ENCODE data around the gene LARGE1. TPM values are rescaled to one million over a fixed set of nuclear protein-coding genes. Genes with fewer than 3 reads are reported as not detected.

The LARGE1 gene
- total and polyA plus RNA-seq, 2 of the 4 experiments (the other 2 are of a cell fraction) = 6.2 to 12.4 TPM

- no peak overlapping the region for H2AK9ac ChIP-seq (replicated peaks; ENCODE audit: low read depth, low read length, poor library complexity)
- BruUV-seq (replicated peaks) = no TSS peak
- no peak overlapping the region for H3K27ac ChIP-seq (ENCODE audit: insufficient read depth, low read length)
- no peak for ATAC-seq (ENCODE audit: low read depth)
- no peak overlapping the region for H3K14ac ChIP-seq (replicated peaks; ENCODE audit: low read depth, low read length)
- H4K91ac ChIP-seq (ENCODE audit: insufficient read depth, low read depth, low read length) = no peak overlapping the region
- in situ Hi-C loops (cut with MboI; ENCODE audit: low sequenced_read_pairs) (no loop called here), dilution Hi-C loops (cut with HindIII; ENCODE audit: low sequenced_read_pairs, unreplicated experiment) (no loop called here), intact Hi-C loops (cut with micrococcal nuclease) (no loop called here)
- H2BK5ac ChIP-seq (ENCODE audit: low read depth, low read length, poor library complexity, severe bottlenecking) = no peak overlapping the region
- H3K4me2 ChIP-seq (ENCODE audit: low read depth, low read length) = no peak overlapping the region
- POLR2A ChIA-PET (ENCODE audit: unreplicated experiment) = no interaction called here
- CTCF ChIA-PET = no interaction called here
- no peak overlapping the region for H2BK120ac ChIP-seq (ENCODE audit: low read depth, low read length)
- H3K18ac ChIP-seq (ENCODE audit: low read depth, low read length) = no peak overlapping the region
- no peak overlapping the region for H3K4ac ChIP-seq (ENCODE audit: low read depth, low read length)
- no peak overlapping the region for H4K8ac ChIP-seq (ENCODE audit: low read depth in 2 of 2, low read length in 2 of 2)
- H3K4me3 ChIP-seq (ENCODE audit: insufficient read depth, low read depth, low read length) = no peak overlapping the region
- H3K56ac ChIP-seq (ENCODE audit: extremely low read depth, insufficient read depth, low read length) = no peak overlapping the region
- no peak overlapping the region for H3K9ac ChIP-seq (ENCODE audit: low read depth, low read length)
- 0 out of 2 replicates have a peak, but pooled peaks cover 5% of the 10 kb centered on the region for H3K36me3 ChIP-seq (ENCODE audit: control insufficient read depth, insufficient read depth, low read length)
- H2AFZ ChIP-seq (replicated peaks; ENCODE audit: low read length, poor library complexity) = no peak overlapping the region
- H4K20me1 ChIP-seq (ENCODE audit: insufficient read depth, low read length) = peaks cover 4% of the 10 kb centered on the region; the same call in 1 of the 2 replicates
- no peaks in the 10 kb centered on the region for H3K79me1 ChIP-seq (ENCODE audit: low read depth in 1 of 2, low read length in 2 of 2)
- H3K9me3 ChIP-seq (ENCODE audit: control insufficient read depth, insufficient read depth, low read length) = no peaks in the 10 kb centered on the region
- no peak overlapping the region for H2AK5ac ChIP-seq (ENCODE audit: low read depth, low read length)
- no peaks in the 10 kb centered on the region for H3K4me1 ChIP-seq (ENCODE audit: control insufficient read depth, insufficient read depth, low read length)
- H3K9me1 ChIP-seq (ENCODE audit: insufficient read depth, low read length) = no peaks in the 10 kb centered on the region; the same call in 1 of the 2 replicates
- TF ChIP-seq CTCF (conservative IDR thresholded peaks at IDR 0.05; ENCODE audit: low read depth, low read length) (no peak), SMC3 (IDR thresholded peaks at IDR 0.05; ENCODE audit: low read depth, low read length) (no peak), RCOR1 (IDR thresholded peaks at IDR 0.05; ENCODE audit: insufficient replicate concordance, low read length) (no peak), FOS (IDR thresholded peaks at IDR 0.05; ENCODE audit: low read depth, low read length) (no peak)
- no peaks in the 10 kb centered on the region for H3K27me3 ChIP-seq (ENCODE audit: control insufficient read depth, insufficient read depth, low read length)
- WGBS, 2 experiments (ENCODE audit: extremely low coverage in 2 of 2, insufficient read length in 1 of 2) = 100% methylated on average over 3 of the region's 8 CpGs; no CpG with 5 or more reads in 1 of the 2 experiments
- no peak overlapping the region for H2BK20ac ChIP-seq (ENCODE audit: low read depth, low read length)
- no peak overlapping the region for H3K23ac ChIP-seq (ENCODE audit: low read depth, low read length)
- DNase-seq = no peak
- no peak overlapping the region for H2BK15ac ChIP-seq (ENCODE audit: low read depth, low read length)
- no peak overlapping the region for H4K5ac ChIP-seq (ENCODE audit: low read depth, low read length)
Observed at GRCh38 chr22:33382436-33382835, 537.8 kb downstream of the LARGE1 start.

All from IMR-90 (cell line).